Measurements from ENCODE around the gene LMBR1.

DNA sequence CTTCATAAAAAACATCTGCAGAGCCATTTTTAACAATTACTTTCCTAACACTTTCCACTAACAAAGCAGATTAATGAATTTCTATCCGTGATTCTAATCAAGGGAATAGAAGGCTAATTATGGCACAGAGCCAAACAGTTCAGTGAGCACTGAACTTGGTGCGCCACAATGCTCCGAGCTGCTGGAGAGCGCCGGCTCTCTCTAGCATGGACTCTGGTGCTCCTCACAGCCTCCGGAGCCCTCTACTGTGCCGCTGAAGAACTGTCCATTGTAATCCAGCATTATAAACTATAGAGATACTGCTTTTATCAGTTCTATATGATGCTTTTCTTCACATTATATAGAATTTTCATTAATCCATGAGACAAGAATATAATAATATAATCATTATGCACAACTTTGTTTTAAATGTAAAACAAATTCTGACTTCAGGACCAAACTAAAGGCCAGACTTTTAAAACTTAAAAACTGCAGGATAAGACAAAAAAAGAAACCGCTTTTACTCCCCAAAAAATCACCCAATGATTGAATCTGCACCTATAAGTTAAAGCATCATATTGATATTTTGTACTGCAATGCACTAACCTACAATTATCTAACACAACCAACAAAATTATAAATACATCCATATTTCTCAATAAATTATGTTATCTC lies 128.8 kb downstream of the LMBR1 start:
- TF ChIP-seq CTCF (IDR thresholded peaks at IDR 0.05): peak in 2 of 3 experiments; percentile 12 to 22
- no peak for TF ChIP-seq POLR2A (IDR thresholded peaks at IDR 0.05)

Measured in testis (tissue), 2 donors.